IPS-15b (cell line): ENCODE measurements around the gene TBX10.
"Not testable (repeated sequence)": the region's sequence is repeated elsewhere in the genome, so short reads cannot be mapped to it uniquely, and the experiment has no call there.

Experiments
- H3K27me3 ChIP-seq: one replicate; pipeline ENCODE4 v1.6.1; 2013; ENCODE audit warnings: low read length; ENCODE audit not compliant: control insufficient read depth, insufficient read depth
- H3K36me3 ChIP-seq: one replicate; pipeline ENCODE4 v1.6.1; 2013; ENCODE audit warnings: low read length; ENCODE audit not compliant: control insufficient read depth, insufficient read depth
- H3K4me1 ChIP-seq: one replicate; pipeline ENCODE4 v1.6.1; 2013; ENCODE audit warnings: mild to moderate bottlenecking, low read length; ENCODE audit not compliant: control insufficient read depth, insufficient read depth
- H3K4me3 ChIP-seq: one replicate; pipeline ENCODE4 v1.5.1; 2013; ENCODE audit warnings: low read depth, low read length
- H3K9ac ChIP-seq: one replicate; pipeline ENCODE4 v1.6.1; 2013; ENCODE audit warnings: low read depth, mild to moderate bottlenecking, low read length
- H3K9me3 ChIP-seq: one replicate; pipeline ENCODE4 v1.6.1; 2013; ENCODE audit warnings: mild to moderate bottlenecking, low read length; ENCODE audit not compliant: control insufficient read depth, insufficient read depth

The TBX10 gene

GRCh38 chr11:67592880-67593564 lies 46.5 kb downstream of the TBX10 start:
- Histone ChIP-seq H3K4me1 (peaks cover 4% of the 10 kb centered on the region), H3K9ac (no peak overlapping the region), H3K27me3 (no peaks in the 10 kb centered on the region), H3K36me3 (no peaks in the 10 kb centered on the region), H3K4me3 (no peak overlapping the region), H3K9me3 (no peaks in the 10 kb centered on the region)

DNA sequence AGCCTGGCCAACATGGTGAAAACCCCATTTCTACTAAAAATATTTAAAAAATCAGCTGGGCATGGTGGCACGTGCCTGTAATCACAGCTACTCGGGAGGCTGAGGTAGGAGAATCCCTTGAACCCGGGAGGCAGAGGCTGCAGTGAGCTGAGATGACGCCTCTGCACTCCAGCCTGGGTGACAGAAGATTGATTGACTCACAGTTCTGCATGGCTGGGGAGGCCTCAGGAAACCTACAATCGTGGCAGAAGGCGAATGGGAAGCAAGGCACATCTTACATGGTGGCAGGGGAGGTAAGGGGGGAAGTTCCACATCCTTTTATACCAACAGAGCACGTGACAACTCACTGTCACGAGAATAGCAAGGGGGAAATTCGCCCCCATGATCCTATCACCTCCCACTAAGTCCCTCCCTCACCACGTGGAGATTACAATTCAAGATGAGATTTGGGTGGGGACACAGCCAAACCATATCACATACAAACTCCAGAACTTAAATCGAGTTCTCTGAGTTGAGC lies 50.6 kb downstream of the TBX10 start:
- H3K4me3 ChIP-seq, H3K9ac ChIP-seq, H3K27me3 ChIP-seq, H3K4me1 ChIP-seq, H3K9me3 ChIP-seq: not testable (repeated sequence)
- peaks cover 31% of the 10 kb centered on the region for H3K36me3 ChIP-seq

DNA sequence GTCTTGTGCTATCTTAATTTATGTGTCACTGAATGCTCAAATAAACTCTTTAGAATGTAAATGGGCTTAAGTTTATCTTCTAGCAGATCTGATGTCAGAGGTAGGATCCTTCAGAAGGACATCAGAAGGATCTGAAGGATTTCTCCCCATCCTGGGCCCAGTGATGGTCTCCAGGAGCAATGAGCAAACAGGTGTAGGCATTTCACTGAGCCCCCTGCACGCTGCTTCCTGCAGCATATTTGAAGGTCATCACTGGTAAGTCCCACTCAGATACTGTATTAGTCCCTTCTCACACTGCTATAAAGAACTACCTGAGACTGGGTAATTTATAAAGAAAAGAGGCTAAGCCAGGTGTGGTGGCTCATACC lies 51.4 kb downstream of the TBX10 start:
- Histone ChIP-seq H3K36me3 (peaks cover 32% of the 10 kb centered on the region), H3K9me3 (no peaks in the 10 kb centered on the region), H3K27me3 (no peaks in the 10 kb centered on the region), H3K4me1 (peaks cover 3% of the 10 kb centered on the region), H3K9ac (no peak overlapping the region), H3K4me3 (no peak overlapping the region)

DNA sequence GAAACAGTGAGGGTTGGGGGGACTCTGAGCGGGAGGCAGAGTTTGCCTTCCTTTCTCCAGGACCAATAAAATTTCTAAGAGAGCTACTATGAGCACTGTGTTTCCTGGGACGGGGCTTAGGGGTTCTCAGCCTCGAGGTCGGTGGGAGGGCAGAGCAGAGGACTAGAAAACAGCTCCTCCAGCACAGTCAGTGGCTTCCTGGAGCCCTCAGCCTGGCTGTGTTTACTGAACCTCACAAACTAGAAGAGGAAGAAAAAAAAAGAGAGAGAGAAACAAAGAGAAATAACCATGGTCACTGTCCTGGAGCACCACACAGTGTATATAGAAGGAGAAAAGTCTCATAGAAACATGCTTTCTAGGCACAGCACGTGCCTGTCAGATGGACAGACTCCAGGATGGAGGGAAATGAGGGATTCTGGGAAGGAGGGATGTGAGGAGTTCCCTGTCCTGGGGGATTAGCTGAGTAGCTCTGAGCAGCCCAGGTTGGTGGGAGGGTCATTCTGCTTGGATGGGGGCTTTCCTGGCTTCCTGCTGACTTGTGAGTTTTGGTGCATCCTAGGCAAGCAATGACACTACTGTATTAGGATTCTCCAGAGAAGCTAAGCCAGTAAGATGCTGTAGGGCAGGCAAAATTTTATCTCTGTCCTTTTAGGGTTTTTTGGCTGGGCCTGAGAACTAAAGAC lies 52.9 kb downstream of the TBX10 start:
- peaks cover 32% of the 10 kb centered on the region for H3K36me3 ChIP-seq
- peaks cover 13% of the 10 kb centered on the region for H3K4me1 ChIP-seq
- H3K9ac ChIP-seq: peak overlapping the region; percentile 24
- H3K27me3 ChIP-seq: no peaks in the 10 kb centered on the region
- no peaks in the 10 kb centered on the region for H3K9me3 ChIP-seq
- H3K4me3 ChIP-seq: peak overlapping the region; percentile 87

GRCh38 chr11:67585911-67586310 lies 53.7 kb downstream of the TBX10 start:
- Histone ChIP-seq H3K4me3 (peak overlapping the region; percentile 87), H3K27me3 (no peaks in the 10 kb centered on the region), H3K9ac (peak overlapping the region; percentile 24), H3K9me3 (no peaks in the 10 kb centered on the region), H3K4me1 (peaks cover 19% of the 10 kb centered on the region), H3K36me3 (peaks cover 32% of the 10 kb centered on the region)

DNA sequence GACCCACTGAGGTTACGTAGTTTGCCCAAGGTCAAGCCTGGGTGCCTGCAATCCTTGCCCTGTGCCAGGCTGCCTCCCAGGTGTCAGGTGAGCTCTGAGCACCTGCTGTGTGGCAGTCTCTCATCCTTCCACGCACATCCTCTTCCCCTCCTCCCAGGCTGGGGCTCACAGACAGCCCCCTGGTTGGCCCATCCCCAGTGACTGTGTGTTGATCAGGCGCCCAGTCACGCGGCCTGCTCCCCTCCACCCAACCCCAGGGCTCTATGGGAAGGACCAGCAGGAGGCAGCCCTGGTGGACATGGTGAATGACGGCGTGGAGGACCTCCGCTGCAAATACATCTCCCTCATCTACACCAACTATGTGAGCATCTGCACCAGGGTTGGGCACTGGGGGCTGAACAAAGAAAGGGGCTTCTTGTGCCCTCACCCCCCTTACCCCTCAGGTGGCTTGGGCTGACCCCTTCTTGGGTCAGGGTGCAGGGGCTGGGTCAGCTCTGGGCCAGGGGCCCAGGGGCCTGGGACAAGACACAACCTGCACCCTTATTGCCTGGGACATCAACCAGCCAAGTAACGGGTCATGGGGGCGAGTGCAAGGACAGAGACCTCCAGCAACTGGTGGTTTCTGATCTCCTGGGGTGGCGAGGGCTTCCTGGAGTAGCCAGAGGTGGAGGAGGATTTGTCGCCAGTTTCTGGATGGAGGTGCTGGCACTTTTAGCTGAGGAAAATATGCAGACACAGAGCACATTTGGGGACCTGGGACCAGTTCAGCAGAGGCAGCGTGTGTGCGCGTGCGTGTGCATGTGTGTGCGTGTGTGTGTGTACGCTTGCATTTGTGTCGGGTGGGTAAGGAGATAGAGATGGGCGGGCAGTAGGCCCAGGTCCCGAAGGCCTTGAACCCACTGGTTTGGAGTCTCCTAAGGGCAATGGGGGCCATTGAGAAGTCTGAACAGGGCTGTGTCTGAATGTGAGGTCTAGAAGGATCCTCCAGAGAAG lies 54.4 kb downstream of the TBX10 start:
- peaks cover 32% of the 10 kb centered on the region for H3K36me3 ChIP-seq

GRCh38 chr11:67584205-67584880 lies 55.2 kb downstream of the TBX10 start:
- peak overlapping the region; percentile 85 for H3K9ac ChIP-seq
- peaks cover 32% of the 10 kb centered on the region for H3K36me3 ChIP-seq
- H3K9me3 ChIP-seq: no peaks in the 10 kb centered on the region
- peaks cover 22% of the 10 kb centered on the region for H3K4me1 ChIP-seq
- peaks cover 3% of the 10 kb centered on the region for H3K27me3 ChIP-seq
- H3K4me3 ChIP-seq: peak overlapping the region; percentile 87

More for the DNA sequence above, 54.4 kb downstream of the TBX10 start:
- no peaks in the 10 kb centered on the region for H3K9me3 ChIP-seq
- peak overlapping the region; percentile 87 for H3K4me3 ChIP-seq
- no peaks in the 10 kb centered on the region for H3K27me3 ChIP-seq
- H3K4me1 ChIP-seq: peaks cover 20% of the 10 kb centered on the region
- H3K9ac ChIP-seq: peak overlapping the region; percentile 85

DNA sequence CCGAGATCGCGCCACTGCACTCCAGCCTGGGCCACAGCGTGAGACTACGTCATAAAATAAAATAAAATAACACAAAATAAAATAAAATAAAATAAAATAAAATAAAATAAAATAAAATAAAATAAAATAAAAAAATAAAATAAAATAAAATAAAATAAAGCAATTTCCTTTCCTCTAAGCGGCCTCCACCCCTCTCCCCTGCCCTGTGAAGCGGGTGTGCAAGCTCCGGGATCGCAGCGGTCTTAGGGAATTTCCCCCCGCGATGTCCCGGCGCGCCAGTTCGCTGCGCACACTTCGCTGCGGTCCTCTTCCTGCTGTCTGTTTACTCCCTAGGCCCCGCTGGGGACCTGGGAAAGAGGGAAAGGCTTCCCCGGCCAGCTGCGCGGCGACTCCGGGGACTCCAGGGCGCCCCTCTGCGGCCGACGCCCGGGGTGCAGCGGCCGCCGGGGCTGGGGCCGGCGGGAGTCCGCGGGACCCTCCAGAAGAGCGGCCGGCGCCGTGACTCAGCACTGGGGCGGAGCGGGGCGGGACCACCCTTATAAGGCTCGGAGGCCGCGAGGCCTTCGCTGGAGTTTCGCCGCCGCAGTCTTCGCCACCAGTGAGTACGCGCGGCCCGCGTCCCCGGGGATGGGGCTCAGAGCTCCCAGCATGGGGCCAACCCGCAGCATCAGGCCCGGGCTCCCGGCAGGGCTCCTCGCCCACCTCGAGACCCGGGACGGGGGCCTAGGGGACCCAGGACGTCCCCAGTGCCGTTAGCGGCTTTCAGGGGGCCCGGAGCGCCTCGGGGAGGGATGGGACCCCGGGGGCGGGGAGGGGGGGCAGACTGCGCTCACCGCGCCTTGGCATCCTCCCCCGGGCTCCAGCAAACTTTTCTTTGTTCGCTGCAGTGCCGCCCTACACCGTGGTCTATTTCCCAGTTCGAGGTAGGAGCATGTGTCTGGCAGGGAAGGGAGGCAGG lies 56.0 kb downstream of the TBX10 start, which contains the start of gene GSTP1:
Gene GSTP1, plus strand, starts transcription at position 566 of the 958 bp plus-strand sequence. Its CDS starts 32 bp downstream, at position 598.
- Histone ChIP-seq H3K4me1 (peaks cover 22% of the 10 kb centered on the region), H3K9me3 (no peaks in the 10 kb centered on the region), H3K9ac (peak within 1 kb of the TSS; percentile 85), H3K36me3 (peaks cover 32% of the 10 kb centered on the region), H3K27me3 (peaks cover 3% of the 10 kb centered on the region), H3K4me3 (peak within 1 kb of the TSS; percentile 87)

DNA sequence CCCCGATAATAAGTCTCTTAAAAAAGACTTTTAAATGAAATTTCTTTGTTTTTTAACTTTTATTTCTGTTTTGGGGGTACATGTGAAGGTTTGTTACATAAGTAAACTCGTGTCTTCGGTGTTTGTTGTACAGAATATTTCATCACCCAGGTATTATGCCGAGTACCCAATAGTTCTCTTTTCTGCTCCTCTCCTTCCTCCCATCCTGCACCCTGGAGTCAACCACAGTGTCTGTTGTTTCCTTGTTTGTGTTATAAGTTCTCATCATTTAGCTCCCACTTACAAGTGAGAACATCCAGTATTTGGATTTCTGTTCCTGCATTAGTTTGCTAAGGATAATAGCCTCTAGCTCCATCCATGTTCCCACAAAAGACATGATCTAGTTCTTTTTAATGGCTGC lies 57.6 kb downstream of the TBX10 start:
- Histone ChIP-seq H3K4me3 (no peak overlapping the region), H3K4me1 (peaks cover 22% of the 10 kb centered on the region)

GRCh38 chr11:67581469-67581868 lies 58.1 kb downstream of the TBX10 start:
- H3K4me1 ChIP-seq: peaks cover 22% of the 10 kb centered on the region
- peaks cover 6% of the 10 kb centered on the region for H3K27me3 ChIP-seq
- no peaks in the 10 kb centered on the region for H3K9me3 ChIP-seq
- no peak overlapping the region for H3K9ac ChIP-seq
- peaks cover 26% of the 10 kb centered on the region for H3K36me3 ChIP-seq
- H3K4me3 ChIP-seq: peak overlapping the region; percentile 22

More for the DNA sequence above, 57.6 kb downstream of the TBX10 start:
- peaks cover 6% of the 10 kb centered on the region for H3K27me3 ChIP-seq
- no peaks in the 10 kb centered on the region for H3K9me3 ChIP-seq
- peaks cover 31% of the 10 kb centered on the region for H3K36me3 ChIP-seq
- H3K9ac ChIP-seq: no peak overlapping the region
